Esophagus muscularis mucosa (tissue), 3 donors: ENCODE results near the gene C12orf43.

Source experiments
- CTCF ChIP-seq, 3 experiments: fragments of 200-600 bp in 2 of 3; fragments of 450-650 bp in 1 of 3; sonication (generic) in 2 of 3; IDR thresholded peaks; one replicate each; pipeline ENCODE4 v1.5.1; 2017 to 2019; ENCODE audit warnings: antibody characterized with exemption in 3 of 3, mild to moderate bottlenecking in 2 of 3, moderate library complexity in 1 of 3
- POLR2A ChIP-seq: fragments of 450-650 bp; IDR thresholded peaks from one replicate; pipeline ENCODE4 v1.6.1; 2017; ENCODE audit warnings: antibody characterized with exemption, moderate library complexity, mild to moderate bottlenecking, low read depth
- POLR2AphosphoS5 ChIP-seq, 2 donors: sonication (generic); formaldehyde crosslinking; IDR thresholded peaks; one replicate each; pipeline ENCODE4 v1.6.1; 2017; ENCODE audit warnings: antibody characterized with exemption in 2 of 2

DNA sequence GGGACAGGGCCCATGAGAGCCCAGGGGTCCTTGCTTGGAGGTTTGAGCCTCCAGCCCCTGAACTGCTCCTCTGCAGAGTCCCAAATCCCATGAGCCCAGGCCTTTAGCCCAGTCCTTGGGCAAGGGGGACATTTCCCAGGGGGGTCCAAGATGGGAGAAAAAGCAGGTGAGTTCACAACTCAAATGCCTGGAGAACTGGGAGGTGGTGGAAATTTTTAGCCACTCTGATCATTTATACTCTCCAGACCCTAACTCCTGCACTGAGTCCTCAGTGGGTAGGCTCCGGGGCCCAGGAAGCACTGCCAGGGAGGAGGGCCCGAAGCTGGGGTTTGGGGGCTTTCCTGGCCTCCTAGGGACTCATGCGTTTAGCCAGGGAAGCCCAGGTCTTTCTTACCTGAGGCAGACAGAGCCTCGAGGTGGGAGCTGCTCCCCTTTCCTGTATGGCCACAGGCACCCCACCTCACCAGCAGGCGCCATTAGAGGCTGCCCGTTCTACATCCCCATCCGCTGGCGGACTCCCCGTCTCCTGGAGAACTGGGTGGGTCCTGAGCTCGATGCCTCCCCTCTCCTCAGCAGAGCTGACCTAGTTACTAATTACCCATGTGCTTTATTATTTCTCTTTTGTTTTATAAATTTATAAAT is 36.9 kb downstream of the C12orf43 start:
- TF ChIP-seq POLR2AphosphoS5 (IDR thresholded peaks at IDR 0.05) (no peak), CTCF (IDR thresholded peaks at IDR 0.05) (no peak), POLR2A (no peak)
